Inflammatory macrophage treated with lipopolysaccharide for 4 hours (primary cell): ENCODE results near the gene MRM3.
"Not testable (repeated sequence)": the region's sequence is repeated elsewhere in the genome, so short reads cannot be mapped to it uniquely, and the experiment has no call there.

Experiments
- DNase-seq: peaks from one replicate; pipeline ENCODE4 v3.0.0-alpha.2; 2020

The MRM3 gene

GRCh38 chr17:797236-797840, 15.2 kb downstream of the MRM3 start:
- DNase-seq, result no peak

DNA sequence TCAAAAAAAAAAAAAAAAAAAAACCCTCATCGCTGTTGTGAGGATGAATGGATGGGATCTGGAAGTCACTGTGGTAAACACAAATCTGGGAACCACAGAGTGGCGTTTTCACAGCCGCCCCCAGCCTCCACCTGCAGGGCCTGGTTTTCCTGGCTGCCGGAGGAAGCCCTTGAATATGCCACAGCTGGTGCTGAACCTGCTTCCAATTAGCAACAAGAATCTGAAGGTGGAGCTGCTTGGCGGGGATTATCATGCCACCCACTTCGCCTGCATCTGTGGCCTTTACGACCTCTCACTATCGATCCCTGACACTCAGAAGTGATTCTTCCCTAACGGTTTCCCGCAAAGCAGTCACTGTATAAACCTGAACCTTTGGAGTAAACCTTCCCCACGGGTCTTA, 16.1 kb downstream of the MRM3 start:
- DNase-seq, result no peak

DNA sequence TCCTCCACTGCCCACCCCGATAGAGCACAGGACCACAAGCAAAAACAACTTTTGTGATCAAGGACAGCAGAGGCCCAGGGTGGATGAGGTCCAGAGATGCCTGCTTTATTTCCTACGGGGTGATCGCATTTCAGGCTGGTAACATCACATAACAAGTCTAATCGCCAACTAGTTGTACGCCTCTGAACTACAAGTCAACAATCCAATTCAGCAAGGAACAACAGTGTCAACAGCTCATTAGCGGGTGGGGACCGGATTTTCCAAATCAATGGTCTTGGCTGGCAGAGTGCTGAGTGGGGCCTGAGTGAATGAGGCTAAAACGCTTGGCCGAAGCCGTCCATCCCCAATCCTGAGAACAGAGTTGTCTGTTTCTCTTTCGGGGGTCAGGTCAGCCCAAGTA, 17.1 kb downstream of the MRM3 start:
- DNase-seq, result no peak

GRCh38 chr17:800446-801242, 18.5 kb downstream of the MRM3 start:
- no peak for DNase-seq

GRCh38 chr17:801660-802059, 19.5 kb downstream of the MRM3 start:
- DNase-seq, result no peak

- DNase-seq, result no peak
These were observed 20.3 kb downstream of the MRM3 start for GRCh38 chr17:802481-802880.

DNA sequence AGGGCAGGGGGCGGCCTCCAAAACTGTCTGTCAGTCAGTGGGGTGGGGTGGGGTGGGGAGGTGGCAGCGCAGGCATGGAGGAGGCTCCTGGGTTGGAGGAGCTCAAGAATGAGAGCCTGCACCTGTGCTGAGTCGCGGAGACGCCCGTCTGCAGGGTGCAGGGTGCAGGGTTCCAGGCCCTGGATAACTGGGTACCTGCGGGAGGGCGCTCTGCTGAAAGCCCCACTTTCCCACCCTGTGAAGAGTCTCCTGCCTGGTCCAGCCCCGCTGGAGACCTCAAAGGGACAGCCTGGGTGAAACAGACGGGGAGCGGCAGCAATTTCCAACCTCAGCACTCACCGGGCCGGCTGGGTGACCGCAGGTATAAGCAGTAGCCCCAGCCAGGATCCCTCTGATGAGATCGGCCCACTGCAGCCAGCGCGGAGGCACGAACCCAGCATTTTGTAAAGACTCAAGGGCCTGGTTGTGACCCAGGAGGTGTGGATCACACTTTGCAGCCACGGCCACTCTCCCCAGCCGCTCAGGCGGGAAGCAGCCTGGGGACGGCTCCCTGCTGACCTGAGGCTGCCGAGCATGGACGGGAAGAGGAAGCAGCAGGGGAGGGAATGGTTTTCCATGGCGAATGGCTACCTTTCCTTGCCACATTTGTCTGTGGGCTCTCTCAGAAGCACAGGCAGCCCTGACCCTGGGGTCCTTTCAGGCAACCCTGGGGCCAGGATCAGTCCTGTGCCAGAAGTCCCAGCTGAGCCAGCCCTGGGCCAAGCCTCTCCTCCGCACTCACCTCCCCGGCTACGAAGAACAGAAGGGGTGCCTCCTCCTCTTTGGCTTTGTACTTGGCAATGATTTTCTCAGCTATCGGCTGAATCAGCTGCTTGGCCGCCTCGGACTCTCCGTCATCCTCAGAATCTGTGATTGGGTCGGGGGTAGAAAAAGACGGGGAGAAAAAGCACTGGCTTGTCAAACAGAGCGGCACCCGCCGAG, 21.0 kb downstream of the MRM3 start:
- no peak for DNase-seq

- DNase-seq, result no peak
These were observed 22.6 kb downstream of the MRM3 start for GRCh38 chr17:804541-805435.

DNA sequence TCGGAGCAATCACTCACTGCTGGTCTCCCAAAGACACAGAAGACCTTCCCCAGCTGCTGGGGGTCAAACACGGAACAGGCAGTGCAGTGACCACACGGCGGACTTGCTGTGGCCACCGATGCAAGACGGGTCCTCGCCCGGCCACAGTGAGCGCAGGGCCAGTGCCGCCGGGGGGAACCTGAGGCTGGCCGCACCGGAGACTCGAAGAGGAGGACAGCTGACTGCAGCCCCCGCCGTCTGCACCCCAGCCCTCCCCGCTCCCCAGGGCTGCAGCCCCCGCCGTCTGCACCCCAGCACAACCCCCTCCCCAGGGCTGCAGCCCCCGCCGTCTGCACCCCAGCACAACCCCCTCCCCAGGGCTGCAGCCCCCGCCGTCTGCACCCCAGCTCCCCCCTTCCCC, 23.7 kb downstream of the MRM3 start:
- not testable (repeated sequence) for DNase-seq

DNA sequence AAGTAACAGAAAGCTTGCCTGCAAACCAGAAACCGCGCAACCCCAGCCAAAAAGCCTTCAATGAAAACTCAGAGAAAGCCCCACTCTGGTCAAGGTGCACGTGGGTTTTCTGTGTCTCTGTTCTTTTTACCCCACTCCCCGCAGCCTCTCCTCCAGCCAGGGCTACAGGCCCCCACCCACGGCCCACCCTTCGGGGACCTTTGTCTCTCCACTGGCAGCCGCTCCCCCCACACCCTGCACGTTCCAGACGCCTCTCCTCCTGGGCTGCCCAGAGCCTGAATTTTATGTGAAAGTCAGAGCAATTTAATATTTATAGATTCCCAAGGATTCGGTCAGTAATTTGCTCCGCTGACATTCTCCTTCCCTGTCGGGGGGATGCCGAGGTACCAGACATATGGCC, 24.2 kb downstream of the MRM3 start:
- DNase-seq, result no peak

DNA sequence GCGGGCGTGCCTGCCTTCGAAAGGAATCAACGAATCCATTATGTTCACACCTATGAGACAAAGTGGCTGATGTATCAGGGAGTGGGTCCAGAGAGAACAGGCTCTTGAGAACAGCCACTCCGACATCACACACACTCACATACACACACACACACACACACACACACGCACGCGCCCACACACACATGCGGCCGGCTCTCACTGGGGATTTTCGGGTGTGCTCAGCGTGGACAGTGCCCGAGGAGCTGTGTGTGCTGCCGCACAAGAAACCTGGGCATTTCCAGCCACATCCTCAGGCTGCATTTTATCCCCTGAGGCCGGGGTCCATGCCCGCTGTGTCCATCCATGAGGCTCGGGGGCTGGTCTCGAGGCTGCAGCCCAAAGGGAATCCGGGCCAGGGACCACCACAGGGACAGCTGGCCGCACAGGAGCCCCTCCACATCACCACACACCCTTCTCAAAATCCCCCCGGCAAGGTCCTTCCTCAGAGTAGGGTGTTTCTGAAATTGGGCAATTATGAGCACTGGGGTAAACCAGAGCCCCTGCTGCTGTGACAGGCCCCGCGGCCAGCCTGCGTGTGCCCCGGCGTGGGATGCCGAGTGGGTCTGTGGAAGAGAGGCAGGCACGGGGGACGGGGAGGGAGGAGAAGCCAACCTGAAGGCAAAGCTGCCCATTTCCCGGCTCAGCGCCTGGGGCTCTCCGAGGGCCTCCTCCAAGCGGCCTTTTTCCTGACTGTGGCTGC, 24.8 kb downstream of the MRM3 start:
- DNase-seq, result no peak

GRCh38 chr17:807523-808294, 25.6 kb downstream of the MRM3 start:
- DNase-seq, result no peak

- DNase-seq, result no peak
These were observed 29.1 kb downstream of the MRM3 start for GRCh38 chr17:811051-811784.

- DNase-seq, result no peak
These were observed 30.6 kb downstream of the MRM3 start for GRCh38 chr17:812638-813204.

DNA sequence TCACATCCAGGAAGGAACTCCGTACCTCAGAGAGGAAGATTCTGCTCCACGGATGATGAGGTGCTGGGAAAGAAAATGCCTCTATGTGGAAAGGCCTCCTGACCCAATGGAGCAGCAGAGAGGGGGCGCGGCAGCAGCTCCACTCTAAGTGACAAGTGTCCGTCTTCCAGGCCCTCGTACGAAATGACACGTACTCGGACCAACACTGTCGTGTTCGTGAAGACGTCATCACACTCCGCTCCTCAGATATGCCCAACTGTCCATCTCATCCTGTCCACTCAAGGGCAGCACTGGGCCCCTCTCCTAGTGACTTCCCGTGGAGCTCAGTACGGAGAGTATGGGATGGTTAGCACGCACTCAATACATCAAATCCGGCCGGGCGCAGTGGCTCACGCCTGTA, 32.2 kb downstream of the MRM3 start:
- DNase-seq, result no peak

DNA sequence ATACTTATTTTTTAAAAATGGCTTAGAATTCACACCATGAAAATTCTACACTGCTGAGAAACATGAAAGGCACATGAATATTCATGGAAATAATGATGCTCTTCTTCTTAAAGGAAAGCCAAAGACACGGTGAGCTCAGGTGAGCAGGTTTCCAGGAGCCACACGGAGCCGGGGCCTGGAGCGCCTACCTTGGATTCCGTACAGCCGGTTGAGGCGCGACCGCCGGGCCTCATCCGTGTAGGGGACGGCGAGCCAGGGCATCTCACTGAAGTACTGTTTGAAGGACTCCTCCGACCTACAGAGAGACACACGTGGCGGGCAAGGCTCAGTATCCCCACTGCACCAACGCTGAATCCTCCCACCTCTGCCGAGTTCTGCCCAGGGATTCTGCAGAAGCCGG, 37.1 kb downstream of the MRM3 start:
- no peak for DNase-seq

- no peak for DNase-seq
These were observed 41.3 kb downstream of the MRM3 start for GRCh38 chr17:823501-823902.

DNA sequence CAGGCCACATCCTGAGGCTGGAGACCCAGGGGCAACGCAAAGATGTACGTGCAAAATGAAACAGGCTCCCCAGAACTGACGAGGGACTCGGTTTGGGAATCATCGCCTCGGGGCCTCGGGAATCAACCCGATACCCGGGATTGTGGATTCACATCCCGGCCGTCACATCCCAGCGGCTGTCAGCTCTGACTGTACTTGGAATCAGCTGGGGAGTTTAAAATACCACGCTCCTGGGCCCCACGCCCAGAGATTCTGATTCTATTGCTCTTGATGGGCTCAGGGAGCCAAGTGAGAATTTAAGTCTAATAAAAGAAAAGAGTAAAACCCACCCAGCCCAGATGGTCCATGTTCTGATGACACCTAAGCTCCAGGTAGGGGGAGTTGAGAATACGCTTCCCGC, 42.2 kb downstream of the MRM3 start:
- no peak for DNase-seq

- DNase-seq, result no peak
These were observed 43.1 kb downstream of the MRM3 start for GRCh38 chr17:825216-825615.

GRCh38 chr17:826778-827177, 44.6 kb downstream of the MRM3 start:
- no peak for DNase-seq
